OCI-LY7 (cell line): ENCODE data around the gene TOM1L2.
"Not testable (repeated sequence)": the region's sequence is repeated elsewhere in the genome, so short reads cannot be mapped to it uniquely, and the experiment has no call there.

Source experiments
- CTCF ChIP-seq: fragments of 200-600 bp; sonication (generic); conservative IDR thresholded peaks from 2 replicates; pipeline ENCODE4 v1.5.1; 2014; ENCODE audit warnings: mild to moderate bottlenecking, antibody characterized with exemption, low read length, moderate library complexity, mixed read lengths
- EZH2phosphoT487 ChIP-seq: fragments of 200-600 bp; sonication (generic); IDR thresholded peaks from 2 replicates; pipeline ENCODE4 v1.6.1; 2018; ENCODE audit warnings: low read depth, borderline replicate concordance, mild to moderate bottlenecking, mixed run types, antibody characterized with exemption, low read length, moderate library complexity, mixed read lengths

- not testable (repeated sequence) for TF ChIP-seq CTCF, EZH2phosphoT487
These were observed 23.7 kb upstream of the TOM1L2 start for GRCh38 chr17:17995887-17996286.
